ENCODE measurements around the gene RNF39.
A peak's percentile ranks its signal among the peaks of the same experiment; 100 is the strongest.

The RNF39 gene

GRCh38 chr6:30113003-30113759, 37.6 kb upstream of the RNF39 start, which contains the start of gene TRIM31:
TRIM31 (minus strand) TSS chr6:30113090; CDS start chr6:30112805, 285 bp downstream.
- no peak for DNase-seq (ENCODE audit: low read depth)
- TF ChIP-seq, protein P1, sequence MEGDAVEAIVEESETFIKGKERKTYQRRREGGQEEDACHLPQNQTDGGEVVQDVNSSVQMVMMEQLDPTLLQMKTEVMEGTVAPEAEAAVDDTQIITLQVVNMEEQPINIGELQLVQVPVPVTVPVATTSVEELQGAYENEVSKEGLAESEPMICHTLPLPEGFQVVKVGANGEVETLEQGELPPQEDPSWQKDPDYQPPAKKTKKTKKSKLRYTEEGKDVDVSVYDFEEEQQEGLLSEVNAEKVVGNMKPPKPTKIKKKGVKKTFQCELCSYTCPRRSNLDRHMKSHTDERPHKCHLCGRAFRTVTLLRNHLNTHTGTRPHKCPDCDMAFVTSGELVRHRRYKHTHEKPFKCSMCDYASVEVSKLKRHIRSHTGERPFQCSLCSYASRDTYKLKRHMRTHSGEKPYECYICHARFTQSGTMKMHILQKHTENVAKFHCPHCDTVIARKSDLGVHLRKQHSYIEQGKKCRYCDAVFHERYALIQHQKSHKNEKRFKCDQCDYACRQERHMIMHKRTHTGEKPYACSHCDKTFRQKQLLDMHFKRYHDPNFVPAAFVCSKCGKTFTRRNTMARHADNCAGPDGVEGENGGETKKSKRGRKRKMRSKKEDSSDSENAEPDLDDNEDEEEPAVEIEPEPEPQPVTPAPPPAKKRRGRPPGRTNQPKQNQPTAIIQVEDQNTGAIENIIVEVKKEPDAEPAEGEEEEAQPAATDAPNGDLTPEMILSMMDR (IDR thresholded peaks at IDR 0.05; ENCODE audit: insufficient read depth, low read depth, low read length, missing control alignments): no peak
- no peak within 1 kb of the TSS for H3K4me3 ChIP-seq (ENCODE audit: low read length)

DNA sequence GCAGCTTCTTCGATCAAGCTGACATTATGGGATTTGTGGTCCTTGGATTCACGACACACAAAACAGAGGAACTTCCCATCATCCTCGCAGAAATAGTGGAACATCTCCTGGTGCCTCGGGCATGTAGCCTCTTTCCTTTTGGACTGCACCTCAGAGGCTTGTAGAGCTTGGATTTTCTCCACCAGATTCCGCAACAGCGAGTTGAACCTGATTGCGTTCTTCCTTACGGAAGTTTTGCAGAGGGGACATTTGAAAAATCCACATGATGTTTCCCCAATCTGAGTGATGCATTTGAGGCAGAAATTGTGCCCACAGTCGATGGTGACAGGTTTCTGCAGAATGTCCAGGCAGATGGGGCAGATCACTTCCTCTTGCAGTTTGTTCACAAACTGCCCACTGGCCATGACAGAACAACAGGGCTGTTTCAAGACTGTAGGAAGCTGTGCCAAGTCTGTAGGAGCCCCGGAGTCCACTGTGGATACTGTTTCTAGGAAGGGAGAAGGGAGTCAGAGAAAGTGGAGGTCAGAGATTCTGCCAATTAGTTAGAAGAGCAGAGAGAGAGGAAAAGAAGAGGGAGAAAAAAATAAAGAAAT, 36.9 kb upstream of the RNF39 start:
- TF ChIP-seq, protein P1 (IDR thresholded peaks at IDR 0.05; ENCODE audit: insufficient read depth, low read depth, low read length, missing control alignments): no peak
- no peak overlapping the region for H3K4me3 ChIP-seq (ENCODE audit: low read length)
- no peak for DNase-seq (ENCODE audit: low read depth)

- no peak for DNase-seq (ENCODE audit: low read depth)
- TF ChIP-seq, protein P1 (IDR thresholded peaks at IDR 0.05; ENCODE audit: insufficient read depth, low read depth, low read length, missing control alignments): no peak
- no peak overlapping the region for H3K4me3 ChIP-seq (ENCODE audit: low read length)
Measured at GRCh38 chr6:30111266-30111856, 35.8 kb upstream of the RNF39 start.

DNA sequence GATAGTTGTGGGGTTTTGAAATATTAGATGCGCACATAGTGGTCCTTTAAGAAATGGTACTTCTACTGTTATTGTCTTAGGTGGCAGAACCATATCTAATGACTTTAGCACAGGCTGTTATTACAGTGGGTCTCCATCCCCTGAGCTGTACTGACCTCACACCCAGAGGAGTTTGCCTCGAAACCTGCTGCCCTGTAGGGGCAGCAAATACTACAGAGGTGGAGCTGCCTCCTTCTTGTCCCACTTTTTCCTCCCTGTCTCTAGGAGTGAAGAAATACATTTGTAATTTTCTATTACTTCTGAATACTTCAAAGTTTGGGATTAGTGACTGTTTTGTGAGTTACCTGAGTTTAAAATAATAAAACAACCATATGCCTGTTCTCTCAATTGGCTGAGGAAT, 29.1 kb upstream of the RNF39 start:
- TF ChIP-seq, protein P1 (IDR thresholded peaks at IDR 0.05; ENCODE audit: insufficient read depth, low read depth, low read length, missing control alignments): no peak

GRCh38 chr6:30103872-30104179, 28.3 kb upstream of the RNF39 start:
- peak overlapping the region; percentile 56 for H3K4me3 ChIP-seq (ENCODE audit: low read length)
- TF ChIP-seq, protein P1 (IDR thresholded peaks at IDR 0.05; ENCODE audit: insufficient read depth, low read depth, low read length, missing control alignments): no peak
- DNase-seq (ENCODE audit: low read depth): no peak

More for the DNA sequence above, 29.1 kb upstream of the RNF39 start:
- no peak overlapping the region for H3K4me3 ChIP-seq (ENCODE audit: low read length)
- DNase-seq (ENCODE audit: low read depth): no peak

DNA sequence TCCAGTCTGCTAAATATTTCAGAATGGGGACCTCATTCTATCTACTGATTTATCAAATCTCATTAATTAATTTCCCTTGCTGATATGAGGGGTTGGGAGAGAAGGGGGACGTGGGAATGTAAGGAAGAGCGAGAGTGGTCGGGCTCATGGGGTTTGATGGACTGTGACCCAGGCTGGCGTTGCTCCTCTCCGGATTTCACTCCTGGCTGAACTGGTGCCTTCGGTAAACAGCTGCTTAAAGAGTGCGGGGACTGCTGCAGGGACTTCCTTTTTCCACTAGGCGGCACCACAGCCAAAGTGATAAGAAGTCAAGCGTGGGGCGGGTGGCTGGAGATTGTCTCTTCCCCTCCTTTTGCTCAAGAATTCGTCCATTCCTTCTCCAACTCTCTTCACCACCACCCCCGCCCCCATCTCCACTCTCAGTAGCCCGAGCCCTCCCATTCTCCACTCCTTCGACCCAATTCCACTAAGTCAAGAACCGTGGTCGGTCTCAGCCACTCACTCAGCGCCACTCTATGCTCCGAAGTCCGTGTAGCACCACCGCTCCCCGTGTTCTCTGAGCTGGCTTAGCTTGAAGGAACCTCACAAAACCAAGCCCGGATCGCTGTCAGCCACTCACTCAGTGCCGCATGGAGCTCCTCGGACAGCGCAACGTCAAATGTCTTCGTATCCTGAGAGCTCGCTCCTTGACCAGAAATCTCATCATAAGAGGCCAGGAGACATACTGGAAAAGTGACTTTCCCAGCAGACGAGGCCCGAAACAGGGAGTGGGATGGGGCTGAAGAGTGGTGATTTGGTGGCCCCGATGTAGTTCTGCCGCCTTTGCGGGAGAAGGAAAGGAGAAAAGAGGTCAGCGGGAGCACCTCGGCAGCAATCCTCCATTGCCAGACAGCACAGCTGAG, 27.7 kb upstream of the RNF39 start:
- H3K4me3 ChIP-seq (ENCODE audit: low read length): peak overlapping the region; percentile 56
- TF ChIP-seq, protein P1 (IDR thresholded peaks at IDR 0.05; ENCODE audit: insufficient read depth, low read depth, low read length, missing control alignments): peak; percentile 87
- peak; percentile 90 for DNase-seq (ENCODE audit: low read depth)

Measured in epithelial cell of esophagus (primary cell).